Measurements from ENCODE around the gene DEPDC5.

- TF ChIP-seq CTCF (IDR thresholded peaks at IDR 0.05) (no peak), POLR2A (IDR thresholded peaks at IDR 0.05) (no peak)
Measured at GRCh38 chr22:31822523-31822922, 68.7 kb downstream of the DEPDC5 start.
